ENCODE data around the gene TMIGD1.

The TMIGD1 gene

DNA sequence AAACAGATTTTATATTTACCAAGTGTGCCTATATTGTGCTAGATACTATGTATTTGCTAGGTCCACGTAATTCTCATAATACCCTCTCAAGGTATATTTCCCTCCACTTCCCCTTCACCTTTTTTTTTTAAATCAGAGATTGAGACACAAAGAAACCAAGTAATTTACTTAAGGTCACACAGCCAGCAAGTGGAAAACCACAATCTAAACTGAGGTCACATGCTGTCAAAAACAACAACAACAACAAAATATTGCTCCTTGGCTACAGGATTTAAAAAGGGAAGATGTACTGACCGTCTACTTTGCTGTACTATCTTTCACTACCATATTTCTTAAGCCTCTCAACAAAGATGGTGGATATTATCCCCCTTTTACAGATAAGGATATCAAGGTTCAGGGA lies 57.9 kb downstream of the TMIGD1 start:
- DNase-seq: no peak

DNA sequence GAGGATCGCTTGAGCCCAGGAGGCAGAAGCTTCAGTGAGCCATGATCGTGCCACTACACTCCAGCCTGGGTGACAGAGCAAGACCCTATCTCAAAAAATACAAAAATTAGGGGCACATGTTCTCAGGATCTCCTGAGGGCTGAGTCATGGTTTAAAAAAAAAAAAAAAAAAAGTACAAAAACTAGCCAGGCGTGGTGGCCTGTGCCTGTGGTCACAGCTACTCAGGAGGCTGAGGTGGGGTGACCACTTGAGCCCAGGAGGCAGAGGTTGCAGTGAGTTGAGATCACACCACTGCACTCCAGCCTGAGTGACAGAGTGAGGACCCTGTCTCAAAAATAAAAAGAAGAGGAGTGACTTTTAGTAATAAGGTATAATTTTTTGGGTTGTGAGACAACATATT lies 59.0 kb downstream of the TMIGD1 start:
- DNase-seq: no peak

DNA sequence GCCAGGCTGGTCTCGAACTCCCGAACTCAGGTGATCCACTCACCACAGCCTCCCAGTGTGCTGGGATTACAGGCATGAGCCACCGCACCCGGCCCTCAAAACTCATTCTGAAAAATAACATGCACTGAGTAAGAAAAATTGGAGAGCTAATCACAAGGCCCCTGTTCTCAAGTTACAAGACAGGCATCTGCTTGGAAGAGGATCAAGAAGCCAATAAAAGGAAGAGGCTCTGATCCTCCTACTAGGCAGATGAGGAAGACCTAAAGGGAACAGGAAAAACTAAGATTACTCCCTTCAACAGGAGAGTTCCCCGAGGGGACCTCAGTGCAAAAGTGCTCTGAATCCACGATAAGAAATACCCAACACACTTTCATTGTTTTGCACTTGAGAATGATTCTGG lies 60.5 kb downstream of the TMIGD1 start:
- no peak for DNase-seq

DNA sequence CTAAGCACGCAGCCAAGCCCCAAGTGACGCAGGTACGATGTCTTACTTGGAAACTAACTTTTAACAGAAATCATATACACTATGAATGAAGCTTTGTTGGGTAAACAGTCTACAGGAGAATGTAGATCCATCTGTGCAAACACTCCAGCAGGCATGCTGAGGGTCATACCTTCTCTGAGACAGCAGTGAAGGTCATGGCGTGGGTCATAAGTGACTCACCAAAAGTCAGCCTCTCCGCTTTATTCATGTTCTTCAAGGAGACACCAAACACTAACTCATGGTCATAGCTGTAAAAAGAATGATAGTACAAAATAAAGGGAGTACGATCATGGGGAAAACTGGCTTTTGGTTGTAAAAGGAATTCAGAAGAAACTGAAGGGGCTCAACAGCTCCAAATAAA lies 62.8 kb downstream of the TMIGD1 start:
- no peak for DNase-seq

DNA sequence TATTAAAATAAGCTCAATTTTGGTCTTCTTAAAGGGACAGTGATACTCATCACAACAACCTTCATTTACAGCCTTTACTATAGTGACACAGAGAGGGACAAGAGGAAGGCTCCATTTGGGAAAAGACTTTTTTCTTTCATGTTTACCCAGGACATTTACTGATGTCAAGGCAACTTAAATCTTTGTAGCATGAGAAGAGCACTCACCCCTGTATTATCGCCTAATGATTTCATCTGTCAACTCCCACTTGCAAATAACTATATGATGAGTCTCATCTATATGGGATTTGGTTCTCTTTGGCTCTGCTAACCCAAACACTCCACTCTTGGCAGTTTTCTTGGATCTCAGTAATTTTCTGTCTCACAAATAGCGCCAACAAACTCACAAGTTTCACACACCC lies 66.2 kb downstream of the TMIGD1 start:
- DNase-seq: no peak
